HEK293 (cell line): Measurements from ENCODE around the gene UNC80.

Experiments used
- CTCF ChIA-PET: fragments of 350-600 bp; formaldehyde crosslinking; extraction: SDS; loops from one replicate; lab custom pipeline; 2021; ENCODE audit warnings: antibody characterized with exemption; lab: Yijun Ruan, JAX
- POLR2A ChIA-PET: fragments of 300-600 bp; formaldehyde crosslinking; extraction: SDS; loops from one replicate; lab custom pipeline; 2020; ENCODE audit warnings: antibody characterized with exemption, inconsistent platforms; lab: Yijun Ruan, JAX
- H3K27ac ChIP-seq: fragments of 200-500 bp; sonication (Bioruptor generic); 2 replicates; pipeline ENCODE4 v1.5.1; 2014; ENCODE audit warnings: low read depth, low read length, control low read depth, inconsistent platforms; ENCODE audit errors: extremely low read depth
- H3K36me3 ChIP-seq, 2 experiments: fragments of 200-500 bp in 1 of 2; sonication (Bioruptor generic) in 1 of 2; 1 replicate in 1 of 2; 2 replicates in 1 of 2; pipeline ENCODE4 v1.5.1; 2014 to 2017; ENCODE audit warnings: inconsistent platforms in 2 of 2, low read length in 2 of 2; ENCODE audit not compliant: control insufficient read depth in 2 of 2, insufficient read depth in 1 of 2
- H3K4me1 ChIP-seq: fragments of 200-500 bp; sonication (Bioruptor generic); 2 replicates; pipeline ENCODE4 v1.5.1; 2014; ENCODE audit warnings: mild to moderate bottlenecking, low read length, inconsistent platforms; ENCODE audit not compliant: control insufficient read depth, insufficient read depth
- H3K4me3 ChIP-seq: 2 replicates; pipeline ENCODE4 v1.5.1; 2011; ENCODE audit warnings: low read depth, mild to moderate bottlenecking, control low read depth, low read length, moderate library complexity
- H3K9me3 ChIP-seq: fragments of 200-500 bp; sonication (Bioruptor generic); 2 replicates; pipeline ENCODE4 v1.5.1; 2014; ENCODE audit warnings: low read depth, low read length, inconsistent platforms; ENCODE audit not compliant: control insufficient read depth, insufficient read depth
- EGR2 ChIP-seq: fragments of 450-650 bp; formaldehyde crosslinking; IDR thresholded peaks from 2 replicates; pipeline ENCODE4 v1.5.1; 2016; ENCODE audit warnings: low read depth, missing biosample characterization, missing genetic modification characterization
- MZF1 ChIP-seq: fragments of 450-650 bp; formaldehyde crosslinking; IDR thresholded peaks from 2 replicates; pipeline ENCODE4 v1.5.1; 2017; ENCODE audit warnings: missing biosample characterization, missing genetic modification characterization, borderline replicate concordance
- OSR2 ChIP-seq: fragments of 450-650 bp; formaldehyde crosslinking; IDR thresholded peaks from 2 replicates; pipeline ENCODE4 v1.5.1; 2016; ENCODE audit warnings: missing biosample characterization, missing genetic modification characterization
- PATZ1 ChIP-seq: fragments of 450-650 bp; formaldehyde crosslinking; IDR thresholded peaks from 2 replicates; pipeline ENCODE4 v1.5.1; 2016; ENCODE audit warnings: missing biosample characterization, missing genetic modification characterization
- RBAK ChIP-seq: fragments of 450-650 bp; formaldehyde crosslinking; IDR thresholded peaks from 2 replicates; pipeline ENCODE4 v1.5.1; 2016; ENCODE audit warnings: missing biosample characterization, missing genetic modification characterization
- SP7 ChIP-seq: fragments of 450-650 bp; formaldehyde crosslinking; IDR thresholded peaks from 2 replicates; pipeline ENCODE4 v1.5.1; 2016; ENCODE audit warnings: missing biosample characterization, missing genetic modification characterization
- ZBTB10 ChIP-seq: fragments of 450-650 bp; formaldehyde crosslinking; IDR thresholded peaks from 2 replicates; pipeline ENCODE4 v1.5.1; 2016; ENCODE audit warnings: missing biosample characterization, missing genetic modification characterization
- ZFP37 ChIP-seq: fragments of 450-650 bp; formaldehyde crosslinking; IDR thresholded peaks from 2 replicates; pipeline ENCODE4 v1.5.1; 2016; ENCODE audit warnings: missing biosample characterization, missing genetic modification characterization
- ZNF184 ChIP-seq: fragments of 450-650 bp; IDR thresholded peaks from 2 replicates; pipeline ENCODE4 v1.5.1; 2018; ENCODE audit warnings: missing biosample characterization, mild to moderate bottlenecking, missing genetic modification characterization
- ZNF23 ChIP-seq: fragments of 450-650 bp; formaldehyde crosslinking; IDR thresholded peaks from 2 replicates; pipeline ENCODE4 v1.5.1; 2016; ENCODE audit warnings: missing biosample characterization, missing genetic modification characterization, borderline replicate concordance
- ZNF366 ChIP-seq: fragments of 450-650 bp; formaldehyde crosslinking; conservative IDR thresholded peaks from 2 replicates; pipeline ENCODE4 v1.5.1; 2016; ENCODE audit warnings: missing biosample characterization, missing genetic modification characterization
- ZNF394 ChIP-seq: fragments of 450-650 bp; formaldehyde crosslinking; IDR thresholded peaks from 2 replicates; pipeline ENCODE4 v1.5.1; 2016; ENCODE audit warnings: missing biosample characterization, missing genetic modification characterization, mild to moderate bottlenecking, moderate library complexity, borderline replicate concordance
- ZNF501 ChIP-seq: fragments of 450-650 bp; formaldehyde crosslinking; IDR thresholded peaks from 2 replicates; pipeline ENCODE4 v1.5.1; 2016; ENCODE audit warnings: missing biosample characterization, missing genetic modification characterization
- ZNF521 ChIP-seq: fragments of 450-650 bp; formaldehyde crosslinking; IDR thresholded peaks from 2 replicates; pipeline ENCODE4 v1.5.1; 2017; ENCODE audit warnings: missing biosample characterization, mild to moderate bottlenecking, missing genetic modification characterization
- ZNF530 ChIP-seq: fragments of 450-650 bp; formaldehyde crosslinking; IDR thresholded peaks from 2 replicates; pipeline ENCODE4 v1.5.1; 2016; ENCODE audit warnings: low read depth, missing biosample characterization, missing genetic modification characterization
- ZNF624 ChIP-seq: fragments of 450-650 bp; formaldehyde crosslinking; IDR thresholded peaks from 2 replicates; pipeline ENCODE4 v1.5.1; 2017; ENCODE audit warnings: missing biosample characterization, missing genetic modification characterization
- ZNF707 ChIP-seq: fragments of 450-650 bp; formaldehyde crosslinking; IDR thresholded peaks from 2 replicates; pipeline ENCODE4 v1.5.1; 2016; ENCODE audit warnings: missing biosample characterization, missing genetic modification characterization
- ZNF76 ChIP-seq: fragments of 450-650 bp; formaldehyde crosslinking; IDR thresholded peaks from 2 replicates; pipeline ENCODE4; 2016; ENCODE audit warnings: low read depth, missing biosample characterization, missing genetic modification characterization, borderline replicate concordance
- ZNF792 ChIP-seq: fragments of 450-650 bp; formaldehyde crosslinking; IDR thresholded peaks from 2 replicates; pipeline ENCODE4 v1.5.1; 2016; ENCODE audit warnings: missing biosample characterization, missing genetic modification characterization
- ZNF837 ChIP-seq: fragments of 450-650 bp; formaldehyde crosslinking; IDR thresholded peaks from 2 replicates; pipeline ENCODE4 v1.5.1; 2016; ENCODE audit warnings: missing biosample characterization, missing genetic modification characterization
- TF ChIP-seq, protein P1 (sequence below): fragments of 450-650 bp; formaldehyde crosslinking; IDR thresholded peaks from 2 replicates; pipeline ENCODE4 v1.5.1; 2017; ENCODE audit warnings: missing biosample characterization, missing genetic modification characterization
- TF ChIP-seq, protein P2 (sequence below): fragments of 450-650 bp; formaldehyde crosslinking; IDR thresholded peaks from 2 replicates; pipeline ENCODE4 v1.5.1; 2017; ENCODE audit warnings: missing biosample characterization, mild to moderate bottlenecking, missing genetic modification characterization, moderate library complexity
- TF ChIP-seq, protein P3 (sequence below): fragments of 450-650 bp; formaldehyde crosslinking; IDR thresholded peaks from 2 replicates; pipeline ENCODE4 v1.5.1; 2016; ENCODE audit warnings: missing biosample characterization, missing genetic modification characterization, low read depth

Gene UNC80

GRCh38 chr2:209922116-209922515, 150.5 kb downstream of the UNC80 start (continued):
- TF ChIP-seq, protein P1, sequence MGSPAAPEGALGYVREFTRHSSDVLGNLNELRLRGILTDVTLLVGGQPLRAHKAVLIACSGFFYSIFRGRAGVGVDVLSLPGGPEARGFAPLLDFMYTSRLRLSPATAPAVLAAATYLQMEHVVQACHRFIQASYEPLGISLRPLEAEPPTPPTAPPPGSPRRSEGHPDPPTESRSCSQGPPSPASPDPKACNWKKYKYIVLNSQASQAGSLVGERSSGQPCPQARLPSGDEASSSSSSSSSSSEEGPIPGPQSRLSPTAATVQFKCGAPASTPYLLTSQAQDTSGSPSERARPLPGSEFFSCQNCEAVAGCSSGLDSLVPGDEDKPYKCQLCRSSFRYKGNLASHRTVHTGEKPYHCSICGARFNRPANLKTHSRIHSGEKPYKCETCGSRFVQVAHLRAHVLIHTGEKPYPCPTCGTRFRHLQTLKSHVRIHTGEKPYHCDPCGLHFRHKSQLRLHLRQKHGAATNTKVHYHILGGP, result no peak
- TF ChIP-seq ZNF624 (tag by site-specific recombination) (no peak), RBAK (no peak), ZNF76 (tag by site-specific recombination) (no peak)

- no peaks in the 10 kb centered on the region for H3K4me1 ChIP-seq
- no peak overlapping the region for H3K27ac ChIP-seq
- ChIA-PET CTCF (interaction anchor here (0.7 kb wide), 1 partner anchor 862 kb away, joined by 4 read pairs; no protein-coding TSS in a partner anchor), POLR2A (no interaction called here)
- TF ChIP-seq ZNF837 (tag by site-specific recombination) (no peak), EGR2 (tag by site-specific recombination) (no peak), ZNF366 (tag by site-specific recombination) (no peak), ZNF530 (no peak), ZNF23 (tag by site-specific recombination) (no peak), ZNF792 (tag by site-specific recombination) (no peak), SP7 (no peak), ZNF501 (tag by site-specific recombination) (no peak), PATZ1 (tag by site-specific recombination) (no peak), MZF1 (tag by site-specific recombination) (no peak), ZNF521 (tag by site-specific recombination) (no peak), ZNF184 (no peak), OSR2 (tag by site-specific recombination) (no peak), ZBTB10 (no peak), ZFP37 (tag by site-specific recombination) (no peak), ZNF707 (tag by site-specific recombination) (no peak), ZNF394 (tag by site-specific recombination) (no peak)
- TF ChIP-seq, protein P2, sequence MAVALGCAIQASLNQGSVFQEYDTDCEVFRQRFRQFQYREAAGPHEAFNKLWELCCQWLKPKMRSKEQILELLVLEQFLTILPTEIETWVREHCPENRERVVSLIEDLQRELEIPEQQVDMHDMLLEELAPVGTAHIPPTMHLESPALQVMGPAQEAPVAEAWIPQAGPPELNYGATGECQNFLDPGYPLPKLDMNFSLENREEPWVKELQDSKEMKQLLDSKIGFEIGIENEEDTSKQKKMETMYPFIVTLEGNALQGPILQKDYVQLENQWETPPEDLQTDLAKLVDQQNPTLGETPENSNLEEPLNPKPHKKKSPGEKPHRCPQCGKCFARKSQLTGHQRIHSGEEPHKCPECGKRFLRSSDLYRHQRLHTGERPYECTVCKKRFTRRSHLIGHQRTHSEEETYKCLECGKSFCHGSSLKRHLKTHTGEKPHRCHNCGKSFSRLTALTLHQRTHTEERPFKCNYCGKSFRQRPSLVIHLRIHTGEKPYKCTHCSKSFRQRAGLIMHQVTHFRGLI (tag by site-specific recombination), result no peak
- TF ChIP-seq, protein P3, sequence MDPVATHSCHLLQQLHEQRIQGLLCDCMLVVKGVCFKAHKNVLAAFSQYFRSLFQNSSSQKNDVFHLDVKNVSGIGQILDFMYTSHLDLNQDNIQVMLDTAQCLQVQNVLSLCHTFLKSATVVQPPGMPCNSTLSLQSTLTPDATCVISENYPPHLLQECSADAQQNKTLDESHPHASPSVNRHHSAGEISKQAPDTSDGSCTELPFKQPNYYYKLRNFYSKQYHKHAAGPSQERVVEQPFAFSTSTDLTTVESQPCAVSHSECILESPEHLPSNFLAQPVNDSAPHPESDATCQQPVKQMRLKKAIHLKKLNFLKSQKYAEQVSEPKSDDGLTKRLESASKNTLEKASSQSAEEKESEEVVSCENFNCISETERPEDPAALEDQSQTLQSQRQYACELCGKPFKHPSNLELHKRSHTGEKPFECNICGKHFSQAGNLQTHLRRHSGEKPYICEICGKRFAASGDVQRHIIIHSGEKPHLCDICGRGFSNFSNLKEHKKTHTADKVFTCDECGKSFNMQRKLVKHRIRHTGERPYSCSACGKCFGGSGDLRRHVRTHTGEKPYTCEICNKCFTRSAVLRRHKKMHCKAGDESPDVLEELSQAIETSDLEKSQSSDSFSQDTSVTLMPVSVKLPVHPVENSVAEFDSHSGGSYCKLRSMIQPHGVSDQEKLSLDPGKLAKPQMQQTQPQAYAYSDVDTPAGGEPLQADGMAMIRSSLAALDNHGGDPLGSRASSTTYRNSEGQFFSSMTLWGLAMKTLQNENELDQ (tag by site-specific recombination), result no peak
- H3K4me3 ChIP-seq, result no peak overlapping the region
- no peaks in the 10 kb centered on the region for H3K36me3 ChIP-seq
- no peaks in the 10 kb centered on the region for H3K9me3 ChIP-seq
These were observed 157.7 kb downstream of the UNC80 start for GRCh38 chr2:209929369-209929768.
